ENCODE measurements around the gene PANX1. TPM values are rescaled to one million over a fixed set of nuclear protein-coding genes. Genes with fewer than 3 reads are reported as not detected.

Gene PANX1
- total and polyA plus RNA-seq, 10 of the 15 experiments (the other 5 are each of a cell fraction or from before 2014, with no cell fraction given) = 3.3 to 18.7 (median 14.4) TPM

GRCh38 chr11:94090401-94090800 lies 38.2 kb upstream of the PANX1 start:
- in situ Hi-C loops (cut with MboI) (no loop called here), intact Hi-C loops (cut with micrococcal nuclease; ENCODE audit: unreplicated experiment) (no loop called here)
- Histone ChIP-seq H3K4me3 (no peak overlapping the region), H3K9me3 (replicated peaks; ENCODE audit: control insufficient read depth, insufficient read depth, low read length) (no peaks in the 10 kb centered on the region), H4K20me1 (ENCODE audit: control insufficient read depth, insufficient read depth) (no peaks in the 10 kb centered on the region), H3K36me3 (ENCODE audit: control insufficient read depth in 2 of 2, insufficient read depth in 2 of 2, low read length in 1 of 2) (no peaks in the 10 kb centered on the region), H3K79me2 (ENCODE audit: control insufficient read depth, insufficient read depth, low read length) (no peaks in the 10 kb centered on the region), H3K9ac (ENCODE audit: control insufficient read depth, insufficient read depth, low read length) (no peak overlapping the region), H3K4me2 (ENCODE audit: control insufficient read depth, insufficient read depth) (no peak overlapping the region), H3K27ac (ENCODE audit: control insufficient read depth, insufficient read depth) (no peak overlapping the region), H3K27me3 (replicated peaks in 1 of 2; ENCODE audit: control insufficient read depth in 2 of 2, insufficient read depth in 2 of 2, low read length in 1 of 2) (no peaks in the 10 kb centered on the region; a peak in 1 of 4 replicates), H3K4me1 (ENCODE audit: control insufficient read depth, insufficient read depth, low read length) (no peaks in the 10 kb centered on the region), H2AFZ (ENCODE audit: control insufficient read depth, low read depth, low read length) (no peak overlapping the region)
- TF ChIP-seq TCF12 (IDR thresholded peaks at IDR 0.05; ENCODE audit: low read depth, low read length) (no peak), CREM (IDR thresholded peaks at IDR 0.05; ENCODE audit: low read depth) (no peak), SMARCA5 (IDR thresholded peaks at IDR 0.05) (no peak), EP300 (IDR thresholded peaks at IDR 0.05; ENCODE audit: borderline replicate concordance in 1 of 2, control insufficient read depth in 1 of 2, low read depth in 2 of 2, low read length in 2 of 2) (no peak)
- TF ChIP-seq, protein P1, sequence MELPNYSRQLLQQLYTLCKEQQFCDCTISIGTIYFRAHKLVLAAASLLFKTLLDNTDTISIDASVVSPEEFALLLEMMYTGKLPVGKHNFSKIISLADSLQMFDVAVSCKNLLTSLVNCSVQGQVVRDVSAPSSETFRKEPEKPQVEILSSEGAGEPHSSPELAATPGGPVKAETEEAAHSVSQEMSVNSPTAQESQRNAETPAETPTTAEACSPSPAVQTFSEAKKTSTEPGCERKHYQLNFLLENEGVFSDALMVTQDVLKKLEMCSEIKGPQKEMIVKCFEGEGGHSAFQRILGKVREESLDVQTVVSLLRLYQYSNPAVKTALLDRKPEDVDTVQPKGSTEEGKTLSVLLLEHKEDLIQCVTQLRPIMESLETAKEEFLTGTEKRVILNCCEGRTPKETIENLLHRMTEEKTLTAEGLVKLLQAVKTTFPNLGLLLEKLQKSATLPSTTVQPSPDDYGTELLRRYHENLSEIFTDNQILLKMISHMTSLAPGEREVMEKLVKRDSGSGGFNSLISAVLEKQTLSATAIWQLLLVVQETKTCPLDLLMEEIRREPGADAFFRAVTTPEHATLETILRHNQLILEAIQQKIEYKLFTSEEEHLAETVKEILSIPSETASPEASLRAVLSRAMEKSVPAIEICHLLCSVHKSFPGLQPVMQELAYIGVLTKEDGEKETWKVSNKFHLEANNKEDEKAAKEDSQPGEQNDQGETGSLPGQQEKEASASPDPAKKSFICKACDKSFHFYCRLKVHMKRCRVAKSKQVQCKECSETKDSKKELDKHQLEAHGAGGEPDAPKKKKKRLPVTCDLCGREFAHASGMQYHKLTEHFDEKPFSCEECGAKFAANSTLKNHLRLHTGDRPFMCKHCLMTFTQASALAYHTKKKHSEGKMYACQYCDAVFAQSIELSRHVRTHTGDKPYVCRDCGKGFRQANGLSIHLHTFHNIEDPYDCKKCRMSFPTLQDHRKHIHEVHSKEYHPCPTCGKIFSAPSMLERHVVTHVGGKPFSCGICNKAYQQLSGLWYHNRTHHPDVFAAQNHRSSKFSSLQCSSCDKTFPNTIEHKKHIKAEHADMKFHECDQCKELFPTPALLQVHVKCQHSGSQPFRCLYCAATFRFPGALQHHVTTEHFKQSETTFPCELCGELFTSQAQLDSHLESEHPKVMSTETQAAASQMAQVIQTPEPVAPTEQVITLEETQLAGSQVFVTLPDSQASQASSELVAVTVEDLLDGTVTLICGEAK (IDR thresholded peaks at IDR 0.05; ENCODE audit: borderline replicate concordance) = no peak
- TF ChIP-seq, protein P2, sequence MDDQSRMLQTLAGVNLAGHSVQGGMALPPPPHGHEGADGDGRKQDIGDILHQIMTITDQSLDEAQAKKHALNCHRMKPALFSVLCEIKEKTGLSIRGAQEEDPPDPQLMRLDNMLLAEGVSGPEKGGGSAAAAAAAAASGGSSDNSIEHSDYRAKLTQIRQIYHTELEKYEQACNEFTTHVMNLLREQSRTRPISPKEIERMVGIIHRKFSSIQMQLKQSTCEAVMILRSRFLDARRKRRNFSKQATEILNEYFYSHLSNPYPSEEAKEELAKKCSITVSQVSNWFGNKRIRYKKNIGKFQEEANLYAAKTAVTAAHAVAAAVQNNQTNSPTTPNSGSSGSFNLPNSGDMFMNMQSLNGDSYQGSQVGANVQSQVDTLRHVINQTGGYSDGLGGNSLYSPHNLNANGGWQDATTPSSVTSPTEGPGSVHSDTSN (IDR thresholded peaks at IDR 0.05; ENCODE audit: insufficient replicate concordance, low read depth, low read length) = no peak
- BruUV-seq (replicated peaks) = no TSS peak
- SMC1A ChIA-PET (ENCODE audit: uncharacterized antibody, unreplicated experiment) = no interaction called here
- CTCF ChIA-PET = no interaction called here
- WGBS (ENCODE audit: insufficient coverage, insufficient replicate concordance, low lambda C conversion rate, missing lambda C conversion rate) = 0% methylated on average over 1 of the region's 1 CpG
- ATAC-seq (no peak), FAIRE-seq (no peak), DNase-seq (ENCODE audit: low read depth, low spot score) (no peak)
- POLR2A ChIA-PET = no interaction called here
- RAD21 ChIA-PET (ENCODE audit: unreplicated experiment) = no interaction called here
